ENCODE data around the gene GRAMD1B. TPM values are rescaled to one million over a fixed set of nuclear protein-coding genes. Genes with fewer than 3 reads are reported as not detected.

The GRAMD1B gene
- total and polyA plus RNA-seq, 12 donors, result 7.3 to 41.0 (median 21.0) TPM

GRCh38 chr11:123478352-123478987, 48.4 kb downstream of the GRAMD1B start:
- TF ChIP-seq CTCF (IDR thresholded peaks at IDR 0.05), result peak; percentile 55 to 80 (median 73)
- peaks cover 0 to 12% (median 0%) of the 10 kb centered on the region in 9 donors for H3K36me3 ChIP-seq
- H3K27ac ChIP-seq, result peak overlapping the region in 1 of 10 donors; percentile 36
- no peaks in the 10 kb centered on the region for H3K9me3 ChIP-seq
- no peaks in the 10 kb centered on the region for H3K27me3 ChIP-seq
- ATAC-seq, result peak; percentile 58 to 76 (median 68)
- peak; percentile 33 to 52 for DNase-seq
- peaks cover 0 to 47% (median 15%) of the 10 kb centered on the region in 9 donors for H3K4me1 ChIP-seq
- H3K4me3 ChIP-seq, result peak overlapping the region in 1 of 10 donors; percentile 24
- intact Hi-C loops (cut with DNase I), result loop anchor here (1.0 to 10.0 kb wide), 15 partner anchors 70 to 376 kb away; no protein-coding TSS in a partner anchor
- WGBS, 2 donors, result 22% methylated on average over 5 of the region's 5 CpGs

- intact Hi-C loops (cut with DNase I), result loop anchor here (2.0 to 10.0 kb wide), 13 partner anchors 70 to 377 kb away; no protein-coding TSS in a partner anchor
- peaks cover 0 to 39% (median 13%) of the 10 kb centered on the region in 9 donors for H3K4me1 ChIP-seq
- WGBS, 2 donors, result 75 to 80% methylated on average over 12 of the region's 12 CpGs
These were observed 49.2 kb downstream of the GRAMD1B start for GRCh38 chr11:123479048-123479837.

GRCh38 chr11:123480290-123480815, 50.3 kb downstream of the GRAMD1B start:
- WGBS, 2 donors, result 71 to 79% methylated on average over 4 of the region's 4 CpGs
- ATAC-seq (no peak), DNase-seq (no peak)
- no peak for TF ChIP-seq CTCF (IDR thresholded peaks at IDR 0.05)
- no peak overlapping the region for H3K27ac ChIP-seq
- intact Hi-C loops (cut with DNase I), result loop anchor here in 1 of 10 donors (2.0 kb wide), 1 partner anchor 178 kb away; no protein-coding TSS in a partner anchor
- H3K4me1 ChIP-seq, result peaks cover 0 to 28% (median 7%) of the 10 kb centered on the region in 9 donors
- H3K9me3 ChIP-seq, result no peaks in the 10 kb centered on the region
- no peaks in the 10 kb centered on the region for H3K27me3 ChIP-seq
- peaks cover 0 to 12% (median 0%) of the 10 kb centered on the region in 9 donors for H3K36me3 ChIP-seq
- no peak overlapping the region for H3K4me3 ChIP-seq

More at GRCh38 chr11:123479048-123479837, 49.2 kb downstream of the GRAMD1B start:
- ATAC-seq (no peak), DNase-seq (no peak)
- Histone ChIP-seq H3K4me3 (peak overlapping the region in 1 of 10 donors; percentile 24), H3K9me3 (no peaks in the 10 kb centered on the region), H3K27ac (peak overlapping the region in 1 of 10 donors; percentile 36), H3K36me3 (peaks cover 0 to 12% (median 0%) of the 10 kb centered on the region in 9 donors), H3K27me3 (no peaks in the 10 kb centered on the region)
- no peak for TF ChIP-seq CTCF (IDR thresholded peaks at IDR 0.05)

- DNase-seq (no peak), ATAC-seq (no peak)
- Histone ChIP-seq H3K27me3 (no peaks in the 10 kb centered on the region), H3K4me1 (peaks cover 0 to 24% (median 6%) of the 10 kb centered on the region in 9 donors), H3K36me3 (peaks cover 0 to 12% (median 0%) of the 10 kb centered on the region in 9 donors), H3K4me3 (no peak overlapping the region), H3K27ac (no peak overlapping the region), H3K9me3 (no peaks in the 10 kb centered on the region)
- TF ChIP-seq CTCF (IDR thresholded peaks at IDR 0.05), result no peak
- WGBS, 2 donors, result 83 to 87% methylated on average over 11 of the region's 11 CpGs
- intact Hi-C loops (cut with DNase I), result loop anchor here in 1 of 10 donors (2.0 kb wide), 1 partner anchor 178 kb away; no protein-coding TSS in a partner anchor
These were observed 50.8 kb downstream of the GRAMD1B start for GRCh38 chr11:123480882-123481281.

Measured in heart right ventricle (tissue), 16 donors.